Stimulated activated CD8-positive, alpha-beta memory T cell treated with anti-CD3 and anti-CD28 coated beads, Interleukin-15, amount 100 ng/mL, for 4 hours (primary cell): ENCODE data around the gene MYPOP.

Experiments used
- DNase-seq, 2 donors: peaks; one replicate each; pipeline ENCODE4 v3.0.0-alpha.2; 2020; ENCODE audit warnings: low read depth in 2 of 2

Gene MYPOP

GRCh38 chr19:45863335-45863839, 39.0 kb downstream of the MYPOP start:
- no peak for DNase-seq

- peak; percentile 96 to 98 for DNase-seq
These were observed 39.7 kb downstream of the MYPOP start, which contains the start of gene SYMPK for GRCh38 chr19:45862564-45863334. Gene SYMPK (minus strand): TSS chr19:45863147. CDS start chr19:45854495, 8,652 bp downstream.

GRCh38 chr19:45862271-45862563, 40.2 kb downstream of the MYPOP start:
- DNase-seq = no peak

GRCh38 chr19:45860359-45861259, 41.8 kb downstream of the MYPOP start:
- no peak for DNase-seq

GRCh38 chr19:45854167-45854778, 48.1 kb downstream of the MYPOP start:
- no peak for DNase-seq

- DNase-seq = no peak
These were observed 49.4 kb downstream of the MYPOP start for GRCh38 chr19:45852983-45853382.

- no peak for DNase-seq
These were observed 50.2 kb downstream of the MYPOP start for GRCh38 chr19:45852145-45852750.

- DNase-seq = no peak
These were observed 53.5 kb downstream of the MYPOP start for GRCh38 chr19:45848922-45849321.

GRCh38 chr19:45847663-45848062, 54.8 kb downstream of the MYPOP start:
- no peak for DNase-seq

- DNase-seq = no peak
These were observed 60.2 kb downstream of the MYPOP start for GRCh38 chr19:45842198-45842597.
